Activated CD4-positive, alpha-beta memory T cell treated with anti-CD3 and anti-CD28 coated beads for 36 hours (primary cell): Measurements from ENCODE around the gene GPR42. TPM values are rescaled to one million over a fixed set of nuclear protein-coding genes. Genes with fewer than 3 reads are reported as not detected.
A peak's percentile ranks its signal among the peaks of the same experiment; 100 is the strongest.

Experiments
- CTCF ChIA-PET: fragments of 350-600 bp; sonication (Branson Sonifier 250); formaldehyde crosslinking; loops from one replicate; lab custom pipeline; 2021; ENCODE audit warnings: antibody characterized with exemption, inconsistent platforms; lab: Charles Lee
- POLR2A ChIA-PET: fragments of 350-600 bp; sonication (Branson Sonifier 250); formaldehyde crosslinking; loops from one replicate; lab custom pipeline; 2021; ENCODE audit warnings: antibody characterized with exemption; lab: Charles Lee
- DNase-seq: peaks from one replicate; pipeline ENCODE4 v3.0.0-alpha.2; 2020
- H3K27ac Mint-ChIP-seq: one replicate; pipeline ENCODE4 v1.8.0; 2021; ENCODE audit warnings: mixed read lengths
- H3K27me3 Mint-ChIP-seq: one replicate; pipeline ENCODE4 v1.8.0; 2021; ENCODE audit warnings: mixed read lengths
- H3K36me3 Mint-ChIP-seq: one replicate; pipeline ENCODE4 v1.8.0; 2021; ENCODE audit warnings: mixed read lengths
- H3K4me1 Mint-ChIP-seq: one replicate; pipeline ENCODE4 v1.8.0; 2021; ENCODE audit warnings: low read depth, mixed read lengths
- H3K4me3 Mint-ChIP-seq: one replicate; pipeline ENCODE4 v1.8.0; 2021; ENCODE audit warnings: mild to moderate bottlenecking, mixed read lengths
- H3K9me3 Mint-ChIP-seq: one replicate; pipeline ENCODE4 v1.8.0; 2021; ENCODE audit warnings: mixed read lengths
- intact Hi-C: fragments of 100-400 bp; cut with micrococcal nuclease; formaldehyde crosslinking; loops from one replicate; pipeline ENCODE4 v1.15.1; 2023
- total RNA-seq, 2 experiments: library from RNA; stranded (reverse); gene quantifications; one replicate each; pipeline ENCODE4 v1.2.3, GENCODE V29; 2021

GPR42 gene
- total RNA-seq, 2 experiments from 2014 or later, result 0.17 TPM; not detected in 1

DNA sequence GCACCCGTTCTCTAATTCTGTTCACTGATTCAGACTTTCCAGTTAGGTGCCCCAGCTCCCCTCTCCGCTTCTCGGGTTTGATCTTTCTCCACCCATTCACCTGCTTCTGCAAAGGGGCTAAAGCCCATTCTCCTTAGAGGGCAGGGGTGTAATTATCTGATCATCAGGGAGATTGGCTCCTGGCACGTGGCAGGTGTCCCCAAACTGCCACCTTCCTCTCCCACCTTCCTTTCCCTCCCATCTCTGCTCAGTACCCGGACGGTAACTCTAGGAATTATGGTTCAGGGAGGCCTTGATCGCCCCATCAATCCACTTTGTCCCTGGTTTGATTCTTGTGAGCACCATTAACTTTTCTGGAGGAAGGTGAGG lies 23.0 kb upstream of the GPR42 start:
- DNase-seq, result no peak
- intact Hi-C loops, result loop anchor here (1.0 to 5.0 kb wide), 5 partner anchors 57 to 369 kb away; partner anchors contain the start of gene TMEM147
- CTCF ChIA-PET, result interaction anchor here (0.6 to 5.6 kb wide), 7 partner anchors 9 to 163 kb away, joined by 3 to 48 read pairs (median 4); partner anchors contain the start of gene FFAR3
- Mint-ChIP-seq H3K27me3 (peaks cover 6% of the 10 kb centered on the region), H3K9me3 (no peaks in the 10 kb centered on the region), H3K27ac (peak overlapping the region; percentile 96), H3K4me3 (peak overlapping the region; percentile 63), H3K36me3 (no peaks in the 10 kb centered on the region), H3K4me1 (peaks cover 45% of the 10 kb centered on the region)
- POLR2A ChIA-PET, result interaction anchor here (0.8 to 1.5 kb wide), 4 partner anchors 15 to 114 kb away, joined by 3 to 4 read pairs (median 3); no protein-coding TSS in a partner anchor

- peaks cover 48% of the 10 kb centered on the region for H3K4me1 Mint-ChIP-seq
- ChIA-PET CTCF (interaction anchor here (1.7 to 5.6 kb wide), 3 partner anchors 114 to 162 kb away, joined by 5 to 48 read pairs (median 6); no protein-coding TSS in a partner anchor), POLR2A (no interaction called here)
- H3K36me3 Mint-ChIP-seq, result no peaks in the 10 kb centered on the region
- H3K9me3 Mint-ChIP-seq, result no peaks in the 10 kb centered on the region
- peak overlapping the region; percentile 28 for H3K27ac Mint-ChIP-seq
- no peak overlapping the region for H3K4me3 Mint-ChIP-seq
- H3K27me3 Mint-ChIP-seq, result peaks cover 7% of the 10 kb centered on the region
- intact Hi-C loops, result loop anchor here (5.0 kb wide), 1 partner anchor 198 kb away; the partner anchor contains the start of gene TMEM147
- peak; percentile 7 for DNase-seq
Measured at GRCh38 chr19:35348911-35349611, 21.8 kb upstream of the GPR42 start.

DNA sequence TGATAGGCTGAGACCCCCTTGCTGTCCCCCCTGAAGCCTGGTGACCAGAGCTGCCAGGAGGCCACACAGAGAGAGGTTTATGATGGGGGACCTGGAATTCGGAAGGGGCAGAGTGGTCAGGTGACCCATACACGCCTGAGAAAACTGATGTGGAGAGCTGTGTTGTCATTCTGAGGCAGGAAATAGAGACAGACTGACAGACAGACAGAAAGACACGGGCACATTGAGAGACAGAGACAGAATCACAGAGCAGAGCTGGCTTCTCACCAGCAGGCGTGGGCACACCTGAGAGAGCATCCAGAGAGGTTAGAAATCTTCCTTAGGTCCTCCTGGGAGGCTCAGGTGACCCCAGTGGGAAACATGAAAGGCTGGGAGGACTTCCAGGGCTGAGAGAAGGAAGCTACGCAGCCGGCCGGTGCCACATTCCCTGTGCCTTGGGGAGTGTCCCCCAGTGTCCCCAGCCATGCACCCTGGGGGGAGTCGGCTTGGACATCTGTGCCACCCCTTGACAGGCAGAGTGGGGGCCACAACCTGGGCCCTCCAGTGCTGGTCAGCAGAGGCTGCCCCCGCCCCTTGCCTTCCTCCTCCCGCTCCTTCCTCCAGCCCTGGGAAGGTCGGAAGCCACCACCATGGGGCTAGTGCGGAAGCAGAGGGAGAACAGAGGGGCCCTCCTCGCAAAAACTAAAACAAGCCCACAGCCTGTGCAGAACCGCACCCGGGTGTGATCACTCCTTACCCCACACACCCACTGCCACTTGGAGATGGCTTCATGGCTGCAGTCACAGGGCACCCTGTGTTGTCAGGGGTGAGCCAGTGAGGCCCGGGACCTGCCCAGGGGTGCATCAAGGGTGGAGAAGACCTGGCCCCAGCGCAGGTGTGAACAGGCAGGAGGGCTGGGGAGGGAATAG lies 21.0 kb upstream of the GPR42 start:
- Mint-ChIP-seq H3K36me3 (no peaks in the 10 kb centered on the region), H3K27me3 (peaks cover 7% of the 10 kb centered on the region), H3K4me3 (no peak overlapping the region), H3K27ac (no peak overlapping the region), H3K4me1 (peaks cover 48% of the 10 kb centered on the region), H3K9me3 (no peaks in the 10 kb centered on the region)
- intact Hi-C loops, result loop anchor here (5.0 kb wide), 1 partner anchor 197 kb away; the partner anchor contains the start of gene TMEM147
- peak; percentile 6 for DNase-seq
- POLR2A ChIA-PET, result interaction anchor here (0.7 kb wide), 1 partner anchor 69 kb away, joined by 3 read pairs; no protein-coding TSS in a partner anchor
- CTCF ChIA-PET, result interaction anchor here (5.6 kb wide), 1 partner anchor 146 kb away, joined by 48 read pairs; no protein-coding TSS in a partner anchor

DNA sequence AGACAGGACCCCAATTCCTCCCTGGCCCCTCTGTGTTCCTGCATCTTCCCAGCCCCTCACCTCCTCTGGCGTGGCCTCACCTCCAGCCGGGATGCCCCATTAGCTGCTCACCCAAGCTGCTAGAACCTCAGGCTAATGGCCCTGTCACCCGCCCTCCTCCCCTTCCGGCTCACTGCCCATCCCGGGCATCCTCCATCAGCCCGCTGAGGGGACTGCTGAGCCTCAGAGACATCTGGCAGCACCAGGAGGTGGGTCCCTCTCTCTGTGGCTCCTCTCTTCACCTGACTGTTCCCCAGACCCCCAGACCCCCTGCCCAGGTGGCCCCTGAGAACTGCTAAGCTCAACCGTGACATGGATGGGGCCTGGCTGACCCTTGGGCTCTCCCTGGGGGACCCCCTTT lies 20.3 kb upstream of the GPR42 start:
- no peaks in the 10 kb centered on the region for H3K9me3 Mint-ChIP-seq
- intact Hi-C loops, result no loop called here
- peaks cover 7% of the 10 kb centered on the region for H3K27me3 Mint-ChIP-seq
- no peak overlapping the region for H3K27ac Mint-ChIP-seq
- H3K4me1 Mint-ChIP-seq, result peaks cover 47% of the 10 kb centered on the region
- no peak overlapping the region for H3K4me3 Mint-ChIP-seq
- no peaks in the 10 kb centered on the region for H3K36me3 Mint-ChIP-seq
- POLR2A ChIA-PET, result interaction anchor here (0.6 kb wide), 1 partner anchor 110 kb away, joined by 3 read pairs; no protein-coding TSS in a partner anchor
- peak; percentile 8 for DNase-seq
- CTCF ChIA-PET, result interaction anchor here (0.8 to 5.6 kb wide), 2 partner anchors 119 to 145 kb away, joined by 3 to 48 read pairs; no protein-coding TSS in a partner anchor

DNA sequence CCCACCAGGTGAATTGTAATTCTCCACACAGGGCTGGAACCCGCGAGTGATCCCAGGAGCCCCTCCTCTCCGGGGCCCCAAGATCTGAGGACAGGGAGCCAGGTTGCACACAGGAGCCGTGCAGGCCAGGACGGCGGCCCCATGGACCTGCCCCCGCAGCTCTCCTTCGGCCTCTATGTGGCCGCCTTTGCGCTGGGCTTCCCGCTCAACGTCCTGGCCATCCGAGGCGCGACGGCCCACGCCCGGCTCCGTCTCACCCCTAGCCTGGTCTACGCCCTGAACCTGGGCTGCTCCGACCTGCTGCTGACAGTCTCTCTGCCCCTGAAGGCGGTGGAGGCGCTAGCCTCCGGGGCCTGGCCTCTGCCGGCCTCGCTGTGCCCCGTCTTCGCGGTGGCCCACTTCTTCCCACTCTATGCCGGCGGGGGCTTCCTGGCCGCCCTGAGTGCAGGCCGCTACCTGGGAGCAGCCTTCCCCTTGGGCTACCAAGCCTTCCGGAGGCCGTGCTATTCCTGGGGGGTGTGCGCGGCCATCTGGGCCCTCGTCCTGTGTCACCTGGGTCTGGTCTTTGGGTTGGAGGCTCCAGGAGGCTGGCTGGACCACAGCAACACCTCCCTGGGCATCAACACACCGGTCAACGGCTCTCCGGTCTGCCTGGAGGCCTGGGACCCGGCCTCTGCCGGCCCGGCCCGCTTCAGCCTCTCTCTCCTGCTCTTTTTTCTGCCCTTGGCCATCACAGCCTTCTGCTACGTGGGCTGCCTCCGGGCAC lies 19.3 kb upstream of the GPR42 start:
- intact Hi-C loops, result loop anchor here (1.0 kb wide), 1 partner anchor 117 kb away; no protein-coding TSS in a partner anchor
- H3K9me3 Mint-ChIP-seq, result no peaks in the 10 kb centered on the region
- no peaks in the 10 kb centered on the region for H3K36me3 Mint-ChIP-seq
- no peak overlapping the region for H3K4me3 Mint-ChIP-seq
- no peak overlapping the region for H3K27ac Mint-ChIP-seq
- peaks cover 7% of the 10 kb centered on the region for H3K27me3 Mint-ChIP-seq
- H3K4me1 Mint-ChIP-seq, result peaks cover 37% of the 10 kb centered on the region
- POLR2A ChIA-PET, result no interaction called here
- CTCF ChIA-PET, result interaction anchor here (0.8 to 5.6 kb wide), 5 partner anchors 117 to 178 kb away, joined by 3 to 101 read pairs (median 48); no protein-coding TSS in a partner anchor
- DNase-seq, result peak; percentile 5

DNA sequence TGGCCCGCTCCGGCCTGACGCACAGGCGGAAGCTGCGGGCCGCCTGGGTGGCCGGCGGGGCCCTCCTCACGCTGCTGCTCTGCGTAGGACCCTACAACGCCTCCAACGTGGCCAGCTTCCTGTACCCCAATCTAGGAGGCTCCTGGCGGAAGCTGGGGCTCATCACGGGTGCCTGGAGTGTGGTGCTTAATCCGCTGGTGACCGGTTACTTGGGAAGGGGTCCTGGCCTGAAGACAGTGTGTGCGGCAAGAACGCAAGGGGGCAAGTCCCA lies 18.8 kb upstream of the GPR42 start:
- ChIA-PET POLR2A (interaction anchor here (1.1 kb wide), 1 partner anchor 143 kb away, joined by 4 read pairs; no protein-coding TSS in a partner anchor), CTCF (interaction anchor here (1.0 to 4.5 kb wide), 14 partner anchors 19 to 210 kb away, joined by 3 to 101 read pairs (median 7); partner anchors contain the start of gene FFAR2)
- Mint-ChIP-seq H3K4me1 (peaks cover 32% of the 10 kb centered on the region), H3K27me3 (peaks cover 7% of the 10 kb centered on the region), H3K9me3 (no peaks in the 10 kb centered on the region), H3K27ac (no peak overlapping the region), H3K4me3 (no peak overlapping the region), H3K36me3 (no peaks in the 10 kb centered on the region)
- intact Hi-C loops, result loop anchor here (1.0 kb wide), 1 partner anchor 116 kb away; no protein-coding TSS in a partner anchor
- peak; percentile 8 for DNase-seq

DNA sequence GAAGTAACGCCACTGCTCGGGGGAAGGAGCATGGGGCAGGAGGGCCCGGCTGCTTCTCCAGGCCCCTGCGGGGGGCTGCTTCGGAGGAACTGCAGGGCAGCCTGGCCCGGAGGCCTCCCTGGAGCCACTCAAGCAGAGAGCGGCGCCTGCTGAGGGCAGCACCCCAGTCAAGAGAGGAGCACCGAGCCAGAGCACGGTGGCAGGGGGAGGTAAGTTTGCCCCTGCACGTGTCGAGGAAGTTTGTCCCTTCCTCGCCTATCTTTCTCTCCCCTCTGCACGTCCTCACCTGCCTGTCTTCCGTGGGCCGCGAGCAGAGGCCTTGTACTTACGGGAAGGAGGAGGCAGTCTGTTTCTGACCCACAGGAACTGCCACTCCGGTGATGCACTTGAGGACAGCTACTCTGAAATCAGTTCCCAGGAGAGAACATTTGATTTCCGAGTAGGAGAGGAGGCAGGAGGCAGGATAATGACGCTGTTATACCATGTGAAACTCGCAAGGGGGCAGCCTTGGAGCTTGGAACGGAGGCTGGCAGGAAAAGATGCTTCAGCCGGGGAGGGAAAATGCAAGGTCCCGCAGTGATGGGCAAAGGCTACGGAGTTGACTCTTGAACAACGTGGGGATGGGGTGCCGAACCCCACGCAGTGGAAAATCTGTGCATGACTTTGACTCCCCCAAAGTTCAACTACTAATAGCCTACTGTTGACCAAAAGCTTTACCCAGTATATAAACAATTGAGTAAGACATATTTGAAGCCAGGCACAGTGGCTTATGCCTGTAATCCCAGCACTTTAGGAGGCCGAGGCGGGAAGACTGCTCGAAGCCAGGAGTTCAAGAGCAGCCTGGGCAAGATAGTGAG lies 18.2 kb upstream of the GPR42 start:
- CTCF ChIA-PET, result interaction anchor here (0.6 to 4.5 kb wide), 31 partner anchors 9 to 1002 kb away, joined by 3 to 101 read pairs (median 4); partner anchors contain the start of gene FFAR2
- Mint-ChIP-seq H3K4me3 (no peak overlapping the region), H3K36me3 (no peaks in the 10 kb centered on the region), H3K27ac (peak overlapping the region; percentile 42), H3K4me1 (peaks cover 30% of the 10 kb centered on the region), H3K27me3 (peaks cover 9% of the 10 kb centered on the region), H3K9me3 (no peaks in the 10 kb centered on the region)
- POLR2A ChIA-PET, result interaction anchor here (0.9 to 1.2 kb wide), 3 partner anchors 115 to 143 kb away, joined by 3 to 4 read pairs (median 4); no protein-coding TSS in a partner anchor
- intact Hi-C loops, result loop anchor here (1.0 kb wide), 2 partner anchors 116 to 143 kb away; no protein-coding TSS in a partner anchor
- peak; percentile 84 for DNase-seq

GRCh38 chr19:35353635-35354034 lies 17.2 kb upstream of the GPR42 start:
- DNase-seq, result peak; percentile 9
- Mint-ChIP-seq H3K9me3 (no peaks in the 10 kb centered on the region), H3K27ac (no peak overlapping the region), H3K4me1 (peaks cover 28% of the 10 kb centered on the region), H3K36me3 (no peaks in the 10 kb centered on the region), H3K4me3 (no peak overlapping the region), H3K27me3 (peaks cover 9% of the 10 kb centered on the region)
- intact Hi-C loops, result loop anchor here (1.0 kb wide), 1 partner anchor 142 kb away; no protein-coding TSS in a partner anchor
- ChIA-PET CTCF (interaction anchor here (0.6 to 4.5 kb wide), 28 partner anchors 8 to 1003 kb away, joined by 3 to 101 read pairs (median 5); partner anchors contain the start of gene FFAR2), POLR2A (interaction anchor here (0.9 to 1.2 kb wide), 2 partner anchors 114 to 116 kb away, joined by 3 to 4 read pairs; no protein-coding TSS in a partner anchor)

DNA sequence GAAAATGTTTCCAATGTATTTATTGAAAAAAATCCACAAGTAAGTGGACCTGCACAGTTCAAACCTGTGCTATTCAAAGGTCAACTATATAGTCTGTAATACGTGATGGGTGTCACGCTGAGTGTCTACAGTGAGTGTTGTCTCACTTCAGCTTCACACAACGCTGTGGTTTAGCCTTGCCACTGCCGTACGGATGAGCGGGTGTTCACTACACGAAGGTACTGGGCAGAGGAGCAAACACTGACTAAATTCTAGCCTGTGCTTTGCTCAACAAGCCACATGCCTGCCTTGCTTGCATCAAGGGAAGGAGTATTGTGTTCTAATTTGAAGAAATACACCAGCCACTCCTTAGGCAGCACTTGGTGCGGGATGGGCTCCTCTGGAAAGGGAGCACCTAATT lies 16.0 kb upstream of the GPR42 start:
- DNase-seq, result peak; percentile 20
- Mint-ChIP-seq H3K27me3 (peaks cover 5% of the 10 kb centered on the region), H3K36me3 (no peaks in the 10 kb centered on the region), H3K9me3 (no peaks in the 10 kb centered on the region), H3K4me1 (peaks cover 19% of the 10 kb centered on the region), H3K27ac (no peak overlapping the region), H3K4me3 (no peak overlapping the region)
- POLR2A ChIA-PET, result no interaction called here
- CTCF ChIA-PET, result interaction anchor here (0.9 to 4.5 kb wide), 4 partner anchors 107 to 141 kb away, joined by 3 to 101 read pairs (median 46); no protein-coding TSS in a partner anchor
- intact Hi-C loops, result no loop called here
